B cell (primary cell): ENCODE results near the gene AP5S1.
"Not testable (repeated sequence)": the region's sequence is repeated elsewhere in the genome, so short reads cannot be mapped to it uniquely, and the experiment has no call there.

Source experiments
- CTCF ChIP-seq: fragments of 200-600 bp; IDR thresholded peaks from one replicate; pipeline ENCODE4 v1.8.0; 2022; ENCODE audit warnings: antibody characterized with exemption, mild to moderate bottlenecking
- EZH2 ChIP-seq: IDR thresholded peaks from 2 replicates; pipeline ENCODE4 v1.6.1; 2012; ENCODE audit warnings: borderline replicate concordance, low read depth, mild to moderate bottlenecking, moderate library complexity, low read length; ENCODE audit not compliant: insufficient read depth, poor library complexity, severe bottlenecking

- not testable (repeated sequence) for TF ChIP-seq CTCF, EZH2
These were observed 9.5 kb downstream of the AP5S1 start for GRCh38 chr20:3829891-3830290.
